ENCODE measurements around the gene LRRC9.

The LRRC9 gene

DNA sequence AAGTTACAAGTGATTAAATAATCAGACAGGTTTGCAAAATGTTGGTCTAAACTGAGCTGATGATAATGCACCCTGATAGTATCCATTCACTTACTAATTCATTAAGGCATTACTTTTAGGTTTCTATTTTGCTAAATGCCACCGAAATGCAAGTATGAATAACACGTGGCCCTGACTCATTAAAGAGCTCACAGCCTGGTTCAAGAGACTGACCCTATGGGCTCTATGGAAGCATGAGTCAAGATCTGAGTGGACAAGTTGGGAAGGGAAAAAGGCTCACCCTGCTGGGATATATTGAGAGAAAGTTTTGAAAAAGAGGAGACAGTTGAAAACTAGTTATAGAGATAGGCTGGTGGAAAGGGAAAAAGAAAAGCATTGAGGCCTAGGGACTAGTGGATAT lies 14.8 kb upstream of the LRRC9 start:
- H3K36me3 ChIP-seq (replicated peaks; ENCODE audit: insufficient read depth, low read length), result no peaks in the 10 kb centered on the region
- H3K9ac ChIP-seq (ENCODE audit: low read length), result no peak overlapping the region
- no peaks in the 10 kb centered on the region for H3K9me3 ChIP-seq (replicated peaks; ENCODE audit: insufficient read depth, low read length)
- TF ChIP-seq EZH2phosphoT487 (IDR thresholded peaks at IDR 0.05; ENCODE audit: low read length) (no peak), EZH2 (optimal IDR thresholded peaks at IDR 0.05; ENCODE audit: low read depth, low read length) (no peak)
- TF ChIP-seq, protein P1, sequence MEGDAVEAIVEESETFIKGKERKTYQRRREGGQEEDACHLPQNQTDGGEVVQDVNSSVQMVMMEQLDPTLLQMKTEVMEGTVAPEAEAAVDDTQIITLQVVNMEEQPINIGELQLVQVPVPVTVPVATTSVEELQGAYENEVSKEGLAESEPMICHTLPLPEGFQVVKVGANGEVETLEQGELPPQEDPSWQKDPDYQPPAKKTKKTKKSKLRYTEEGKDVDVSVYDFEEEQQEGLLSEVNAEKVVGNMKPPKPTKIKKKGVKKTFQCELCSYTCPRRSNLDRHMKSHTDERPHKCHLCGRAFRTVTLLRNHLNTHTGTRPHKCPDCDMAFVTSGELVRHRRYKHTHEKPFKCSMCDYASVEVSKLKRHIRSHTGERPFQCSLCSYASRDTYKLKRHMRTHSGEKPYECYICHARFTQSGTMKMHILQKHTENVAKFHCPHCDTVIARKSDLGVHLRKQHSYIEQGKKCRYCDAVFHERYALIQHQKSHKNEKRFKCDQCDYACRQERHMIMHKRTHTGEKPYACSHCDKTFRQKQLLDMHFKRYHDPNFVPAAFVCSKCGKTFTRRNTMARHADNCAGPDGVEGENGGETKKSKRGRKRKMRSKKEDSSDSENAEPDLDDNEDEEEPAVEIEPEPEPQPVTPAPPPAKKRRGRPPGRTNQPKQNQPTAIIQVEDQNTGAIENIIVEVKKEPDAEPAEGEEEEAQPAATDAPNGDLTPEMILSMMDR (IDR thresholded peaks at IDR 0.05; ENCODE audit: low read length), result no peak
- H2AFZ ChIP-seq (ENCODE audit: low read length), result no peak overlapping the region
- DNase-seq, result no peak
- no peaks in the 10 kb centered on the region for H3K9me2 ChIP-seq (replicated peaks; ENCODE audit: insufficient read depth, low read length)
- no peaks in the 10 kb centered on the region for H3F3A ChIP-seq (ENCODE audit: insufficient read depth, low read length)
- no peak overlapping the region for H3K4me3 ChIP-seq (ENCODE audit: low read length)
- no peak overlapping the region for H3K4me2 ChIP-seq (ENCODE audit: low read depth, low read length)
- no peaks in the 10 kb centered on the region for H3K27me3 ChIP-seq (replicated peaks; ENCODE audit: insufficient read depth, low read length)
- no peaks in the 10 kb centered on the region for H3K79me2 ChIP-seq (ENCODE audit: low read length)
- no peaks in the 10 kb centered on the region for H3K4me1 ChIP-seq (ENCODE audit: low read length)
- no peak overlapping the region for H3K27ac ChIP-seq (ENCODE audit: low read length)
- H4K20me1 ChIP-seq (ENCODE audit: insufficient read depth, low read length), result no peaks in the 10 kb centered on the region

DNA sequence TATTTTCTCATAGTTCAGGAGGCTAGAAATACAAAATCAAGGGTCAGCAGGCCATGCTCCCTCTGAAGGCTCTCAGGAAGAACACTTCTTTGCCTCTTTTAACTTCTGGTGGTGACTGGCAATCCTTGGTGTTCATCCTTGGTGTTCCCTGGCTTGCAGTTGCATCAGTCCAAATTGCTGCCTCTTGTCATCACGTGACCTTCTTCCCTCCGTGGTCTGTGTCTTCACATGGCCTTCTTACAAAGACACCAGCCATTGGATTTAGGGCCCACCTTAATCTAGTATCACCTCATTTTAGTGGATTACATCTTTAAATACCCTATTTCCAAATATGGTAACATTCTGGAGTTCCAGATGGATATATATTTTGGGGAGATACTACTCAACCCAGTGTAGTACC lies 7.5 kb upstream of the LRRC9 start:
- Histone ChIP-seq H3K4me3 (ENCODE audit: low read length) (no peak overlapping the region), H3K27me3 (replicated peaks; ENCODE audit: insufficient read depth, low read length) (no peaks in the 10 kb centered on the region), H2AFZ (ENCODE audit: low read length) (no peak overlapping the region), H3F3A (ENCODE audit: insufficient read depth, low read length) (no peaks in the 10 kb centered on the region), H3K9ac (ENCODE audit: low read length) (no peak overlapping the region), H3K9me2 (replicated peaks; ENCODE audit: insufficient read depth, low read length) (no peaks in the 10 kb centered on the region), H3K4me1 (ENCODE audit: low read length) (no peaks in the 10 kb centered on the region), H4K20me1 (ENCODE audit: insufficient read depth, low read length) (no peaks in the 10 kb centered on the region), H3K36me3 (replicated peaks; ENCODE audit: insufficient read depth, low read length) (no peaks in the 10 kb centered on the region), H3K9me3 (replicated peaks; ENCODE audit: insufficient read depth, low read length) (no peaks in the 10 kb centered on the region), H3K4me2 (ENCODE audit: low read depth, low read length) (no peak overlapping the region), H3K27ac (ENCODE audit: low read length) (no peak overlapping the region), H3K79me2 (ENCODE audit: low read length) (no peaks in the 10 kb centered on the region)
- TF ChIP-seq, protein P1 (IDR thresholded peaks at IDR 0.05; ENCODE audit: low read length), result no peak
- TF ChIP-seq EZH2 (optimal IDR thresholded peaks at IDR 0.05; ENCODE audit: low read depth, low read length), result no peak
- TF ChIP-seq EZH2phosphoT487 (IDR thresholded peaks at IDR 0.05; ENCODE audit: low read length), result no peak
- no peak for DNase-seq

DNA sequence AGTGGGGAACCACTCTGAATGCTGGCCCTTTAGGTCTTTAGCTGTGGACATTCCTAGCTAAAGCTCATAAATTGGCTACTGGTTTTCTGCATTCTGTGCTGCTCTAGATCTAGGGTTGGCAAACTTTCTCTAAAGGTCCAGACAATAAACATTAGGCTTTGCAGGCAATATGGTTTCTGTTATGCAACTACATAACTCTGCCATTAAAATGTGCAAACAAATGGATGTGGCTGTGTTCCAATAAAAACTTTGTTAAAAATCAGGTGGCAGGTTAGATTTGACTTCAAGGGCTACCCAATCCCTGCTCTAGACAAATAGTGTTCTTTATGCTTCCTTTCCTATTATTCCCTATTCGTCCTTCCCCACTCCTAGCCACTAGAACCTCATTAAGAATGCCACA lies 6.8 kb upstream of the LRRC9 start:
- Histone ChIP-seq H3K27ac (ENCODE audit: low read length) (no peak overlapping the region), H3K9me2 (replicated peaks; ENCODE audit: insufficient read depth, low read length) (no peaks in the 10 kb centered on the region), H2AFZ (ENCODE audit: low read length) (no peak overlapping the region), H3K4me2 (ENCODE audit: low read depth, low read length) (no peak overlapping the region), H3K79me2 (ENCODE audit: low read length) (no peaks in the 10 kb centered on the region), H3K27me3 (replicated peaks; ENCODE audit: insufficient read depth, low read length) (no peaks in the 10 kb centered on the region), H4K20me1 (ENCODE audit: insufficient read depth, low read length) (no peaks in the 10 kb centered on the region), H3K9ac (ENCODE audit: low read length) (no peak overlapping the region), H3K4me1 (ENCODE audit: low read length) (no peaks in the 10 kb centered on the region), H3K4me3 (ENCODE audit: low read length) (no peak overlapping the region), H3K36me3 (replicated peaks; ENCODE audit: insufficient read depth, low read length) (no peaks in the 10 kb centered on the region), H3F3A (ENCODE audit: insufficient read depth, low read length) (no peaks in the 10 kb centered on the region), H3K9me3 (replicated peaks; ENCODE audit: insufficient read depth, low read length) (no peaks in the 10 kb centered on the region)
- DNase-seq, result no peak
- TF ChIP-seq EZH2 (optimal IDR thresholded peaks at IDR 0.05; ENCODE audit: low read depth, low read length) (no peak), EZH2phosphoT487 (IDR thresholded peaks at IDR 0.05; ENCODE audit: low read length) (no peak)
- TF ChIP-seq, protein P1 (IDR thresholded peaks at IDR 0.05; ENCODE audit: low read length), result no peak

Data from MM.1S (cell line).